A673 (cell line): ENCODE data around the gene GSTK1.
"Not testable (repeated sequence)": the region's sequence is repeated elsewhere in the genome, so short reads cannot be mapped to it uniquely, and the experiment has no call there.

Experiments
- EZH2 ChIP-seq: fragments of 200-600 bp; sonication (generic); IDR thresholded peaks from 2 replicates; pipeline ENCODE4 v1.6.1; 2017; ENCODE audit warnings: borderline replicate concordance, low read depth, mild to moderate bottlenecking, mixed read lengths, antibody characterized with exemption, low read length; ENCODE audit not compliant: poor library complexity, severe bottlenecking
- TF ChIP-seq, protein P1 (sequence below): fragments of 300-800, 200-600 bp; sonication (generic); conservative IDR thresholded peaks from 2 replicates; pipeline ENCODE4 v1.5.1; 2017; ENCODE audit warnings: low read depth, mild to moderate bottlenecking, antibody characterized with exemption, low read length, moderate library complexity, mixed read lengths

DNA sequence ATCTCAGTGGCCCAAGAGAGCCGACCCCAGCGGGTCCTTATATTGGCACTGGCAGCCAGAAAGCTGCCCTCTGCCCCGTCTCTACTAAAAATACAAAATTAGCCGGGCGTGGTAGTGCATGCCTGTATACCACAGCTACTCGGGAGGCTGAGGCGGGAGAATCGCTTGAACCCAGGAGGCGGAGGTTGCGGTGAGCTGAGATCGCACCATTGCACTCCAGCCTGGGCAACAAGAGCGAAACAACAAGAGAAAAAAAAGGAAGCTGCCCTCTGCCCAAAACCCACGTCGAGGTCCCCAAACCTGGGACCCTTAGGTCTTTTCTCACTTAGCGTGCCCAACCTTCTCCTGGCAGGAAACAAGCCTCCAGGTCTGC, 941 bp downstream of the GSTK1 start:
- TF ChIP-seq, protein P1, sequence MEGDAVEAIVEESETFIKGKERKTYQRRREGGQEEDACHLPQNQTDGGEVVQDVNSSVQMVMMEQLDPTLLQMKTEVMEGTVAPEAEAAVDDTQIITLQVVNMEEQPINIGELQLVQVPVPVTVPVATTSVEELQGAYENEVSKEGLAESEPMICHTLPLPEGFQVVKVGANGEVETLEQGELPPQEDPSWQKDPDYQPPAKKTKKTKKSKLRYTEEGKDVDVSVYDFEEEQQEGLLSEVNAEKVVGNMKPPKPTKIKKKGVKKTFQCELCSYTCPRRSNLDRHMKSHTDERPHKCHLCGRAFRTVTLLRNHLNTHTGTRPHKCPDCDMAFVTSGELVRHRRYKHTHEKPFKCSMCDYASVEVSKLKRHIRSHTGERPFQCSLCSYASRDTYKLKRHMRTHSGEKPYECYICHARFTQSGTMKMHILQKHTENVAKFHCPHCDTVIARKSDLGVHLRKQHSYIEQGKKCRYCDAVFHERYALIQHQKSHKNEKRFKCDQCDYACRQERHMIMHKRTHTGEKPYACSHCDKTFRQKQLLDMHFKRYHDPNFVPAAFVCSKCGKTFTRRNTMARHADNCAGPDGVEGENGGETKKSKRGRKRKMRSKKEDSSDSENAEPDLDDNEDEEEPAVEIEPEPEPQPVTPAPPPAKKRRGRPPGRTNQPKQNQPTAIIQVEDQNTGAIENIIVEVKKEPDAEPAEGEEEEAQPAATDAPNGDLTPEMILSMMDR, result not testable (repeated sequence)
- not testable (repeated sequence) for TF ChIP-seq EZH2
